Kidney (tissue), 14 donors: ENCODE results near the gene UGT1A9. TPM values are rescaled to one million over a fixed set of nuclear protein-coding genes. Genes with fewer than 3 reads are reported as not detected.

ENCODE experiments used
- DNase-seq, 5 donors: peaks; one replicate each; pipeline ENCODE4 v3.0.0-alpha.2; 2013 to 2020
- FAIRE-seq: peaks from 2 replicates; lab custom pipeline; 2012; peaks lifted over from hg19 to GRCh38; lab: Jason Lieb, UNC
- H3K27ac ChIP-seq, 2 donors: one replicate each; pipeline ENCODE4 v1.7.0; 2013; ENCODE audit warnings: low read depth in 2 of 2, low read length in 2 of 2, inconsistent platforms in 1 of 2
- H3K27me3 ChIP-seq: one replicate; pipeline ENCODE4 v1.7.1; 2013; ENCODE audit warnings: low read length, inconsistent platforms; ENCODE audit not compliant: control insufficient read depth, insufficient read depth
- H3K36me3 ChIP-seq, 3 donors: one replicate each; pipeline versions ENCODE4 v1.7.0 to v1.7.1; 2013; ENCODE audit warnings: low read length in 3 of 3, control low read depth in 1 of 3, inconsistent platforms in 1 of 3; ENCODE audit not compliant: insufficient read depth in 3 of 3, control insufficient read depth in 2 of 3
- H3K4me1 ChIP-seq, 3 donors: one replicate each; pipeline versions ENCODE4 v1.7.0 to v1.7.1; 2013; ENCODE audit warnings: low read length in 3 of 3, inconsistent platforms in 1 of 3, low read depth in 1 of 3; ENCODE audit not compliant: control insufficient read depth in 2 of 3, insufficient read depth in 2 of 3
- H3K4me3 ChIP-seq, 3 donors: one replicate each; pipeline versions ENCODE4 v1.7.0 to v1.8.1; 2013; ENCODE audit warnings: low read length in 3 of 3, control low read depth in 1 of 3, inconsistent platforms in 1 of 3
- H3K9ac ChIP-seq, 3 donors: one replicate each; pipeline versions ENCODE4 v1.7.0 to v1.7.1; 2013; ENCODE audit warnings: low read length in 3 of 3, control low read depth in 1 of 3, inconsistent platforms in 1 of 3
- H3K9me3 ChIP-seq, 3 donors: one replicate each; pipeline versions ENCODE4 v1.7.0 to v1.7.1; 2013; ENCODE audit warnings: low read length in 3 of 3, control low read depth in 1 of 3, inconsistent platforms in 1 of 3; ENCODE audit not compliant: control insufficient read depth in 2 of 3, insufficient read depth in 1 of 3
- intact Hi-C: fragments of 100-400 bp; cut with DNase I; formaldehyde crosslinking; loops from one replicate; pipeline ENCODE4 v1.11.1; 2022
- polyA plus RNA-seq: library from polyadenylated mRNA; stranded (reverse); fragments of 350-450 nt; fragmentation: Illumina TruSeq; extraction: RNeasy Lipid Tissue Mini Kit (QIAGEN cat#74804); gene quantifications from one replicate; pipeline ENCODE4 v1.2.3, GENCODE V29; 2014; ENCODE audit warnings: low read depth, low replicate concordance; ENCODE audit not compliant: insufficient read depth
- total RNA-seq: library from RNA; stranded (reverse); fragmentation: NEBNext Ultra II Directional; extraction: Animal tissue kit (Norgen Biotek cat#: 25700); gene quantifications from one replicate; pipeline ENCODE4 v1.2.1, GENCODE V29; 2021
- TF ChIP-seq, protein P1 (sequence below): IDR thresholded peaks from 3 replicates; pipeline ENCODE4 v1.5.1; 2012; ENCODE audit warnings: mild to moderate bottlenecking, moderate library complexity, borderline replicate concordance; ENCODE audit not compliant: insufficient read depth; ENCODE audit errors: extremely low read depth
- donor health status: control.
- donor health status: control.
- donor health status: control.
- donor health status: control.
- donor health status: control.
- donor health status: DM: yes; HTN: yes; CAD: no.
- donor health status: Normal renal cell carcinoma (clear cell type).

Gene UGT1A9
- total and polyA plus RNA-seq, 2 donors from 2014 or later, result 1.4 to 414 TPM

DNA sequence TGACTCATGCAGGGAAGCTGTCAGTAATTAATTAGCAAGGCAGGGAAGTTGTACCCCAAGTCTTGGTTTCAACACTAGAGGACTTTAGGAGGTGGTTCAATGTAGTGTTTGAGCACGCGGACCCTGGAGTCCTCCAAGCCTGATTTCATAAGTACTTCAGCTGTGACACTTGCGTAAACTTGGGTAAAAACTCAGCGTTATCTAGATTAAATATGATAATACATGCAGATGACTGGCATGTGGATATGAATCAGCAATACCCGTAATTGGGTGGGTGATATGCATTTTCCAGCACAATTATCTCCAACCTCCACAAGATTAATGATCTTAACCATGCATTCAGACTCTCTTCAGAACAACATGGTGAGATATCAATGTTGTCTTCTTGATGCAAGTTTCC lies 15.2 kb downstream of the UGT1A9 start:
- TF ChIP-seq, protein P1, sequence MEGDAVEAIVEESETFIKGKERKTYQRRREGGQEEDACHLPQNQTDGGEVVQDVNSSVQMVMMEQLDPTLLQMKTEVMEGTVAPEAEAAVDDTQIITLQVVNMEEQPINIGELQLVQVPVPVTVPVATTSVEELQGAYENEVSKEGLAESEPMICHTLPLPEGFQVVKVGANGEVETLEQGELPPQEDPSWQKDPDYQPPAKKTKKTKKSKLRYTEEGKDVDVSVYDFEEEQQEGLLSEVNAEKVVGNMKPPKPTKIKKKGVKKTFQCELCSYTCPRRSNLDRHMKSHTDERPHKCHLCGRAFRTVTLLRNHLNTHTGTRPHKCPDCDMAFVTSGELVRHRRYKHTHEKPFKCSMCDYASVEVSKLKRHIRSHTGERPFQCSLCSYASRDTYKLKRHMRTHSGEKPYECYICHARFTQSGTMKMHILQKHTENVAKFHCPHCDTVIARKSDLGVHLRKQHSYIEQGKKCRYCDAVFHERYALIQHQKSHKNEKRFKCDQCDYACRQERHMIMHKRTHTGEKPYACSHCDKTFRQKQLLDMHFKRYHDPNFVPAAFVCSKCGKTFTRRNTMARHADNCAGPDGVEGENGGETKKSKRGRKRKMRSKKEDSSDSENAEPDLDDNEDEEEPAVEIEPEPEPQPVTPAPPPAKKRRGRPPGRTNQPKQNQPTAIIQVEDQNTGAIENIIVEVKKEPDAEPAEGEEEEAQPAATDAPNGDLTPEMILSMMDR, result no peak
- no peak overlapping the region for H3K4me3 ChIP-seq
- no peaks in the 10 kb centered on the region for H3K27me3 ChIP-seq
- H3K27ac ChIP-seq, result no peak overlapping the region
- peaks cover 0 to 10% (median 6%) of the 10 kb centered on the region in 3 donors for H3K4me1 ChIP-seq
- H3K36me3 ChIP-seq, result no peaks in the 10 kb centered on the region
- intact Hi-C loops, result no loop called here
- H3K9ac ChIP-seq, result no peak overlapping the region
- no peaks in the 10 kb centered on the region for H3K9me3 ChIP-seq
- FAIRE-seq (no peak), DNase-seq (no peak)

DNA sequence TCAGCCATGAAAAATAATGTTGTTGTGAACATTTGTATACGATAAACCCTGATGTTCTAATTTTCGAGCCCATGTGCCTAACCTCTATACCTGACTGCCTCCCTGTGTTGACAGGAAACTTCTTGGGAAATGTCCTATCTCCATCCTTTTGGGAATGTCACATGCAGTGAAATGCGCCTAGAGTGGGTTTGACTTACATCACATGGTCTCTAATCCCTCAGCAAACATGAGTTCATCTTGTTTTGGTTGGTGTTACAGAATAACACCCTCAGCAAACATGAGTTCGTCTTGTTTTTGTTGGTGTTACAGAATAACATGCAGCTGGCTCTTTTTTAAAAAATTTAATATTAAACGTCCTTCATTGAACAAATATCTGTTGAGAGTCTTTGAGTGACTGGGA lies 16.6 kb downstream of the UGT1A9 start:
- intact Hi-C loops, result no loop called here
- no peak for FAIRE-seq

DNA sequence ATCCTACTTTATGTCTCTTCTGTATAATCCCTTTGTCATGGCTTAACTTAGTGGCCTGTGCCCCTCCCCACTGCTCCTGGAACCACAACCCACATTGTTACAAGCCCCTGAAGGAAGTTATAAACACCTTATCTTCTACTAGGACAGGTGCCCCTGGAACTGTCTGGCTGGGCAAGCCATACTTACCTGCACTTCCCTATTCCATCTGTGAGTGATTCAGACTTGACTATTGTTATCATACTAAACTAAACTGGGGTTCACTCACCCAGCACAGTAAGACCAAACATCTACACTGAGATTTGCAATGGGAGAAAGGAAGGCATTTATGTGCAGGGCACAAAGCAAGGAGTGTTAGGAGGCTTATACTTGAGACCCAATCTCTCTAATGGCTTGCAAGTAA lies 17.3 kb downstream of the UGT1A9 start:
- FAIRE-seq, result no peak
- DNase-seq, result no peak
- H3K36me3 ChIP-seq, result no peaks in the 10 kb centered on the region
- H3K4me3 ChIP-seq, result no peak overlapping the region
- TF ChIP-seq, protein P1, result no peak
- intact Hi-C loops, result no loop called here
- H3K9ac ChIP-seq, result no peak overlapping the region
- H3K4me1 ChIP-seq, result peaks cover 0 to 19% (median 10%) of the 10 kb centered on the region in 3 donors
- H3K27ac ChIP-seq, result no peak overlapping the region
- no peaks in the 10 kb centered on the region for H3K9me3 ChIP-seq
- H3K27me3 ChIP-seq, result no peaks in the 10 kb centered on the region

More for the DNA sequence above, 16.6 kb downstream of the UGT1A9 start:
- Histone ChIP-seq H3K9me3 (no peaks in the 10 kb centered on the region), H3K27me3 (no peaks in the 10 kb centered on the region), H3K27ac (no peak overlapping the region), H3K36me3 (no peaks in the 10 kb centered on the region), H3K4me1 (peaks cover 0 to 14% (median 10%) of the 10 kb centered on the region in 3 donors), H3K4me3 (no peak overlapping the region), H3K9ac (no peak overlapping the region)
- TF ChIP-seq, protein P1, result no peak
- DNase-seq, result no peak

DNA sequence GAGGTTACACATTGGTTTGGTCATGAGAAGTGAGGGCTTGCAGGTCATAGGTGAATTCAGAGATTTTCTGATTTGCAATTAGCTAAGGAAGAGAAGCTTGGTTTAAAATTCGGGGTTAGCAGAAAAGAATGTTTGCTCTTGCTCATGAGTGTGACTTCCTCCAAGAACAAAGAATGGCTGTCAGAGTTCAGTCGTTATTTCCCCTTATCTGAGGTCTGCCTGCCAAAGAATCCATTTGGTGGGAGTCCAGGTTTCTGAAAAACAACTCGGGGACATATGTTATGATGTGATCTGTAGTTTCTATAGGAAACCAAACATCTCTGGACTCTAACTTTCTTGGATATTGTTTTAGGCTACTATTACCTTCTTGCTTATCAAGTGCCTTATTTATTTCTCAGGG lies 17.8 kb downstream of the UGT1A9 start:
- FAIRE-seq (no peak), DNase-seq (no peak)
- peaks cover 0 to 19% (median 10%) of the 10 kb centered on the region in 3 donors for H3K4me1 ChIP-seq
- H3K36me3 ChIP-seq, result no peaks in the 10 kb centered on the region
- H3K9me3 ChIP-seq, result no peaks in the 10 kb centered on the region
- no peak overlapping the region for H3K4me3 ChIP-seq
- intact Hi-C loops, result no loop called here
- H3K9ac ChIP-seq, result no peak overlapping the region
- no peak overlapping the region for H3K27ac ChIP-seq
- no peaks in the 10 kb centered on the region for H3K27me3 ChIP-seq
- TF ChIP-seq, protein P1, result no peak
